Parathyroid adenoma (tissue), 2 donors: ENCODE results near the gene POU2F1.

ENCODE experiments used
- H2AFZ ChIP-seq: fragments of 300-600 bp; sonication (generic); one replicate; pipeline ENCODE4 v1.7.0; 2017; ENCODE audit warnings: antibody characterized with exemption, mild to moderate bottlenecking
- H3K27ac ChIP-seq: fragments of 300-600 bp; sonication (generic); one replicate; pipeline ENCODE4 v1.7.0; 2017
- H3K27me3 ChIP-seq: fragments of 300-600 bp; sonication (generic); one replicate; pipeline ENCODE4 v1.7.0; 2017; ENCODE audit warnings: low read length; ENCODE audit not compliant: control insufficient read depth, insufficient read depth
- H3K36me3 ChIP-seq: fragments of 300-600 bp; sonication (generic); one replicate; pipeline ENCODE4 v1.7.0; 2017; ENCODE audit warnings: low read length; ENCODE audit not compliant: control insufficient read depth, insufficient read depth
- H3K4me1 ChIP-seq: fragments of 300-600 bp; sonication (generic); one replicate; pipeline ENCODE4 v1.7.0; 2017; ENCODE audit warnings: control low read depth
- H3K4me2 ChIP-seq: fragments of 300-600 bp; sonication (generic); one replicate; pipeline ENCODE4 v1.7.0; 2017; ENCODE audit warnings: low read length
- H3K4me3 ChIP-seq: fragments of 300-600 bp; sonication (generic); one replicate; pipeline ENCODE4 v1.7.0; 2017; ENCODE audit warnings: low read depth, low read length
- H3K79me2 ChIP-seq: fragments of 300-600 bp; sonication (generic); one replicate; pipeline ENCODE4 v1.7.0; 2017; ENCODE audit warnings: control low read depth
- H3K9ac ChIP-seq: fragments of 300-600 bp; sonication (generic); one replicate; pipeline ENCODE4 v1.7.0; 2017; ENCODE audit warnings: mild to moderate bottlenecking
- H3K9me3 ChIP-seq: fragments of 300-600 bp; sonication (generic); one replicate; pipeline ENCODE4 v1.7.0; 2017; ENCODE audit warnings: low read length; ENCODE audit not compliant: control insufficient read depth
- CTCF ChIP-seq: fragments of 300-600 bp; sonication (generic); IDR thresholded peaks from one replicate; pipeline ENCODE4 v1.7.0; 2017; ENCODE audit warnings: antibody characterized with exemption, mild to moderate bottlenecking
- donor health status: primary hyperparathyroidism.

POU2F1 gene

GRCh38 chr1:167467126-167467710 is 246.5 kb downstream of the POU2F1 start:
- Histone ChIP-seq H2AFZ (no peak overlapping the region), H3K9ac (no peak overlapping the region), H3K9me3 (no peaks in the 10 kb centered on the region), H3K4me3 (no peak overlapping the region), H3K4me2 (no peak overlapping the region), H3K27ac (no peak overlapping the region), H3K4me1 (no peaks in the 10 kb centered on the region), H3K27me3 (no peaks in the 10 kb centered on the region), H3K79me2 (no peaks in the 10 kb centered on the region), H3K36me3 (no peaks in the 10 kb centered on the region)
- no peak for TF ChIP-seq CTCF

GRCh38 chr1:167467752-167468151 is 247.1 kb downstream of the POU2F1 start:
- Histone ChIP-seq H3K36me3 (no peaks in the 10 kb centered on the region), H3K4me3 (no peak overlapping the region), H3K9ac (no peak overlapping the region), H3K4me2 (no peak overlapping the region), H3K27ac (no peak overlapping the region), H2AFZ (no peak overlapping the region), H3K9me3 (no peaks in the 10 kb centered on the region), H3K79me2 (no peaks in the 10 kb centered on the region), H3K27me3 (no peaks in the 10 kb centered on the region), H3K4me1 (no peaks in the 10 kb centered on the region)
- TF ChIP-seq CTCF: no peak

DNA sequence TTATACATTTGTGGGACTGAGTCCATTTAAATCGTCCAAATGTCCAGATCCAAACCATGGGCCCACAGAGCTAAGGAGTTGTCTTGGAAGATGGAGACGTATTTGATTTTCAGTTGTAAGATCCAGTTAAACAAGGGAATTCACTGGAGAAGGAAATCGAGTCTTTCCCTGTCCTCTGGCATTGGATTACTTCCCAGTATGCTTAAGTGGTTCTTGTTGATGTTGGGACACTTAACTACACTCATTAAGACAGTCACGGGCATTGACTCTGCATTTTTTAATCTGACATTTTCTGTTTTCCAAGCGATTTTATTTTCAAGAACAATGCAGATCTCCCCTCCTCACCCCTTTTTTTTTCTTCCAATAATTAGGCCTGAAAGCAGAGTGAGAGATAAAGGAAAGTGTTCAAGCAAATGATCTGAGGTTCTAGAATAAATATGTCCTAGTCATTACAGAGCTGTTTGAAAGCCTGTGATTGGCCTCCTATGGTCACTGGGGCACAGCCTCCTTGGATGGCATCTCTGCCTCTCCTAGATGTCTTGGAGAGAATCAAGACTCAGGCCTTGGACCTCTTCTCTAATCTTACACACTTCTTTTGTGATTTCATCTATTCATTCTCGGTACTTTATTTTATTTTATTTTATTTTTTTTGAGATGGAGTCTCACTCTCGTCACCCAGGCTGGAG is 248.7 kb downstream of the POU2F1 start:
- Histone ChIP-seq H2AFZ (no peak overlapping the region), H3K9ac (no peak overlapping the region), H3K4me2 (no peak overlapping the region), H3K27ac (no peak overlapping the region), H3K36me3 (no peaks in the 10 kb centered on the region), H3K4me1 (no peaks in the 10 kb centered on the region), H3K9me3 (no peaks in the 10 kb centered on the region), H3K79me2 (no peaks in the 10 kb centered on the region), H3K4me3 (no peak overlapping the region), H3K27me3 (no peaks in the 10 kb centered on the region)
- TF ChIP-seq CTCF: no peak

- Histone ChIP-seq H3K27ac (no peak overlapping the region), H3K4me3 (no peak overlapping the region), H2AFZ (no peak overlapping the region), H3K9ac (no peak overlapping the region), H3K27me3 (no peaks in the 10 kb centered on the region), H3K36me3 (no peaks in the 10 kb centered on the region), H3K4me2 (no peak overlapping the region), H3K9me3 (no peaks in the 10 kb centered on the region), H3K79me2 (no peaks in the 10 kb centered on the region), H3K4me1 (no peaks in the 10 kb centered on the region)
- no peak for TF ChIP-seq CTCF
Measured at GRCh38 chr1:167471568-167471967, 250.9 kb downstream of the POU2F1 start.
